ENCODE data around the gene ACTR5. TPM values are rescaled to one million over a fixed set of nuclear protein-coding genes. Genes with fewer than 3 reads are reported as not detected.
A peak's percentile ranks its signal among the peaks of the same experiment; 100 is the strongest.

Gene ACTR5
- polyA plus RNA-seq, 1 of the 3 experiments (the other 2 are of a cell fraction) = 9.7 TPM

DNA sequence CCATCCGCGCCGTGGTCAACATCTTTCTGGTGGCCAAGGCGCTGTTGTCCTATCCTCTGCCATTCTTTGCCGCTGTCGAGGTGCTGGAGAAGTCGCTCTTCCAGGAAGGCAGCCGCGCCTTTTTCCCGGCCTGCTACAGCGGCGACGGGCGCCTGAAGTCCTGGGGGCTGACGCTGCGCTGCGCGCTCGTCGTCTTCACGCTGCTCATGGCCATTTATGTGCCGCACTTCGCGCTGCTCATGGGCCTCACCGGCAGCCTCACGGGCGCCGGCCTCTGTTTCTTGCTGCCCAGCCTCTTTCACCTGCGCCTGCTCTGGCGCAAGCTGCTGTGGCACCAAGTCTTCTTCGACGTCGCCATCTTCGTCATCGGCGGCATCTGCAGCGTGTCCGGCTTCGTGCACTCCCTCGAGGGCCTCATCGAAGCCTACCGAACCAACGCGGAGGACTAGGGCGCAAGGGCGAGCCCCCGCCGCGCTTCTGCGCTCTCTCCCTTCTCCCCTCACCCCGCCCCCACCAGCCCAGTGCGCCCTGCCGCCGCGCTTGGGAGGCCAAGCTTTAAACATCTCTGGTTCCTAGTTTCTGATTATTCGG is 20.0 kb upstream of the ACTR5 start:
- ChIA-PET POLR2A (no interaction called here), CTCF (interaction anchor here (0.8 to 14.6 kb wide), 11 partner anchors 13 to 181 kb away, joined by 3 to 510 read pairs (median 10); partner anchors contain the start of gene ACTR5)
- Histone ChIP-seq H3K27me3 (ENCODE audit: insufficient read depth) (peaks cover 94% of the 10 kb centered on the region), H3K36me3 (replicated peaks in 1 of 2; ENCODE audit: control insufficient read depth in 1 of 2, insufficient read depth in 2 of 2, low read length in 1 of 2) (no peaks in the 10 kb centered on the region), H3K9me3 (no peaks in the 10 kb centered on the region), H3K4me1 (ENCODE audit: control insufficient read depth in 1 of 2, insufficient read depth in 2 of 2, low read depth in 1 of 2, low read length in 1 of 2) (peaks cover 0 to 28% of the 10 kb centered on the region in 2 experiments; a peak in 2 of 4 replicates), H3F3A (replicated peaks; ENCODE audit: insufficient read depth) (no peaks in the 10 kb centered on the region), H3K4me2 (no peak overlapping the region), H3K9me2 (no peaks in the 10 kb centered on the region), H2AFZ (ENCODE audit: low read depth) (no peak overlapping the region), H3K4me3 (ENCODE audit: low read depth in 2 of 2, low read length in 1 of 2) (no peak overlapping the region), H3K27ac (ENCODE audit: low read depth in 2 of 2, low read length in 1 of 2) (no peak overlapping the region), H4K20me1 (ENCODE audit: insufficient read depth) (no peaks in the 10 kb centered on the region), H3K79me2 (ENCODE audit: insufficient read depth) (no peaks in the 10 kb centered on the region), H3K9ac (no peak overlapping the region)
- DNase-seq = peak; percentile 26
- WGBS (ENCODE audit: low lambda C conversion rate) = 47% methylated on average over 50 of the region's 56 CpGs
- no peak for TF ChIP-seq FOXM1 (IDR thresholded peaks at IDR 0.05; ENCODE audit: low read depth)
- no peak for TF ChIP-seq YY1 (IDR thresholded peaks at IDR 0.05; ENCODE audit: low read depth)
- TF ChIP-seq GABPA (IDR thresholded peaks at IDR 0.05; ENCODE audit: low read depth) = no peak
- TF ChIP-seq, protein P1, sequence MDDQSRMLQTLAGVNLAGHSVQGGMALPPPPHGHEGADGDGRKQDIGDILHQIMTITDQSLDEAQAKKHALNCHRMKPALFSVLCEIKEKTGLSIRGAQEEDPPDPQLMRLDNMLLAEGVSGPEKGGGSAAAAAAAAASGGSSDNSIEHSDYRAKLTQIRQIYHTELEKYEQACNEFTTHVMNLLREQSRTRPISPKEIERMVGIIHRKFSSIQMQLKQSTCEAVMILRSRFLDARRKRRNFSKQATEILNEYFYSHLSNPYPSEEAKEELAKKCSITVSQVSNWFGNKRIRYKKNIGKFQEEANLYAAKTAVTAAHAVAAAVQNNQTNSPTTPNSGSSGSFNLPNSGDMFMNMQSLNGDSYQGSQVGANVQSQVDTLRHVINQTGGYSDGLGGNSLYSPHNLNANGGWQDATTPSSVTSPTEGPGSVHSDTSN (IDR thresholded peaks at IDR 0.05) = no peak
- TF ChIP-seq EZH2phosphoT487 (IDR thresholded peaks at IDR 0.05; ENCODE audit: borderline replicate concordance, low read depth) = no peak
- no peak for TF ChIP-seq FOXJ3 (CRISPR knock-in tag; IDR thresholded peaks at IDR 0.05)
- TF ChIP-seq, protein P2, sequence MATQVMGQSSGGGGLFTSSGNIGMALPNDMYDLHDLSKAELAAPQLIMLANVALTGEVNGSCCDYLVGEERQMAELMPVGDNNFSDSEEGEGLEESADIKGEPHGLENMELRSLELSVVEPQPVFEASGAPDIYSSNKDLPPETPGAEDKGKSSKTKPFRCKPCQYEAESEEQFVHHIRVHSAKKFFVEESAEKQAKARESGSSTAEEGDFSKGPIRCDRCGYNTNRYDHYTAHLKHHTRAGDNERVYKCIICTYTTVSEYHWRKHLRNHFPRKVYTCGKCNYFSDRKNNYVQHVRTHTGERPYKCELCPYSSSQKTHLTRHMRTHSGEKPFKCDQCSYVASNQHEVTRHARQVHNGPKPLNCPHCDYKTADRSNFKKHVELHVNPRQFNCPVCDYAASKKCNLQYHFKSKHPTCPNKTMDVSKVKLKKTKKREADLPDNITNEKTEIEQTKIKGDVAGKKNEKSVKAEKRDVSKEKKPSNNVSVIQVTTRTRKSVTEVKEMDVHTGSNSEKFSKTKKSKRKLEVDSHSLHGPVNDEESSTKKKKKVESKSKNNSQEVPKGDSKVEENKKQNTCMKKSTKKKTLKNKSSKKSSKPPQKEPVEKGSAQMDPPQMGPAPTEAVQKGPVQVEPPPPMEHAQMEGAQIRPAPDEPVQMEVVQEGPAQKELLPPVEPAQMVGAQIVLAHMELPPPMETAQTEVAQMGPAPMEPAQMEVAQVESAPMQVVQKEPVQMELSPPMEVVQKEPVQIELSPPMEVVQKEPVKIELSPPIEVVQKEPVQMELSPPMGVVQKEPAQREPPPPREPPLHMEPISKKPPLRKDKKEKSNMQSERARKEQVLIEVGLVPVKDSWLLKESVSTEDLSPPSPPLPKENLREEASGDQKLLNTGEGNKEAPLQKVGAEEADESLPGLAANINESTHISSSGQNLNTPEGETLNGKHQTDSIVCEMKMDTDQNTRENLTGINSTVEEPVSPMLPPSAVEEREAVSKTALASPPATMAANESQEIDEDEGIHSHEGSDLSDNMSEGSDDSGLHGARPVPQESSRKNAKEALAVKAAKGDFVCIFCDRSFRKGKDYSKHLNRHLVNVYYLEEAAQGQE (IDR thresholded peaks at IDR 0.05; ENCODE audit: low read depth, low read length) = no peak
- TF ChIP-seq TEAD4 (IDR thresholded peaks at IDR 0.05; ENCODE audit: borderline replicate concordance, insufficient read depth) = no peak
- no peak for TF ChIP-seq TCF12 (IDR thresholded peaks at IDR 0.05)
- TF ChIP-seq GATA2 (CRISPR knock-in tag; IDR thresholded peaks at IDR 0.05) = no peak
- TF ChIP-seq RCOR1 (IDR thresholded peaks at IDR 0.05; ENCODE audit: low read length) = no peak
- no peak for TF ChIP-seq SMC3 (IDR thresholded peaks at IDR 0.05; ENCODE audit: low read depth, low read length)
- no peak for TF ChIP-seq RXRA (IDR thresholded peaks at IDR 0.05; ENCODE audit: borderline replicate concordance, low read depth)

All from SK-N-SH (cell line).